Motor neuron (in vitro differentiated cells): ENCODE results near the gene MLX. TPM values are rescaled to one million over a fixed set of nuclear protein-coding genes. Genes with fewer than 3 reads are reported as not detected.
A peak's percentile ranks its signal among the peaks of the same experiment; 100 is the strongest.

Source experiments
- ATAC-seq, 8 experiments: fragments of 200-7000 bp; cut with Tn5 transposase; replicated peaks in 6 of 8; 2 replicates each; pipeline ENCODE4 v1.8.0; 2021; ENCODE audit warnings: mild to moderate bottlenecking in 8 of 8, moderate library complexity in 8 of 8
- H3K27ac ChIP-seq, 2 donors: fragments of 250-450 bp; sonication (Bioruptor Pico); 2 replicates each; pipeline ENCODE4 v1.9.0; 2021; ENCODE audit warnings: antibody characterized with exemption in 2 of 2, mild to moderate bottlenecking in 2 of 2, moderate library complexity in 1 of 2
- H3K4me1 ChIP-seq, 2 donors: fragments of 250-450 bp; sonication (Bioruptor Pico); replicated peaks in 1 of 2; 2 replicates each; pipeline ENCODE4 v1.6.1; 2021; ENCODE audit warnings: antibody characterized with exemption in 2 of 2, mild to moderate bottlenecking in 2 of 2, moderate library complexity in 1 of 2
- H3K4me3 ChIP-seq, 5 donors: fragments of 250-450 bp; sonication (Bioruptor Pico); 2 replicates each; pipeline ENCODE4 v1.9.0; 2021; ENCODE audit warnings: antibody characterized with exemption in 5 of 5, mild to moderate bottlenecking in 5 of 5, moderate library complexity in 4 of 5
- WGBS, 10 experiments: fragments of 450-650 bp; shearing (Covaris generic); methylation state at CpG; one replicate each; pipeline ENCODE4 v1.0.0; 2022; 5-methylcytosine and 5-hydroxymethylcytosine counted together
- in situ Hi-C, 9 experiments: fragments of 400-800 bp; cut with MboI; loops; one replicate each; pipeline ENCODE4 v1.15.0; 2021; ENCODE audit warnings: low sequenced_read_pairs in 9 of 9, low pct_unique_long_range_greater_than_20kb in 2 of 9; ENCODE audit not compliant: unreplicated experiment in 9 of 9
- total RNA-seq, 8 experiments: library from RNA; unstranded; fragments of 300-600 nt; gene quantifications; 2 replicates each; pipeline versions ENCODE4 v1.2.3 to v1.2.4, GENCODE V29; 2022

The MLX gene
- total RNA-seq, 8 experiments from 2014 or later = 17.3 to 48.0 (median 25.6) TPM

DNA sequence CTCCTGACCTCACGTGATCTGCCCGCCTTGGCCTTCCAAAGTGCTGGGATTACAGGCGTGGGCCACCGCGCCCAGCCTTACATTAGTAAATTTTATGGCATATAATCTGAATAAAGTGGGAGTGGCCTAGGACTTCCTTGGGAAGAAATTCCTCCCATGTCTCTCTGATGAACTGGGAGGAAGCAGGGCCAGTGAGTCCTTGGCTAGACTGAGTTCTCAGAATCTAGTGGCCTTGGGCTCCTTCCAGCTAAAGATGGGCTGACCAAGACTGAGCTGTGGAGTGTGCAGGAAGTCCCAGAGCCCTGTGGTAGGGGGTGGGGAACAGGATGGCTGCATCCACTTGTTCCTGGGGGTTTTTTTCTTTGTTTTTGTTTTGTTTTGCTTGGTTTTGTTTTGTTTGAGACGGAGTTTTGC lies 40.9 kb upstream of the MLX start:
- 12 to 97% (median 92%) methylated on average over 2 to 5 of the region's 6 CpGs; no CpG with 5 or more reads in 5 of the 10 experiments for WGBS, 10 experiments
- peak in 3 of 8 experiments; percentile 47 to 52 (median 52) for ATAC-seq
- H3K27ac ChIP-seq = no peak overlapping the region
- H3K4me1 ChIP-seq = no peaks in the 10 kb centered on the region
- H3K4me3 ChIP-seq = no peak overlapping the region
- in situ Hi-C loops = no loop called here

DNA sequence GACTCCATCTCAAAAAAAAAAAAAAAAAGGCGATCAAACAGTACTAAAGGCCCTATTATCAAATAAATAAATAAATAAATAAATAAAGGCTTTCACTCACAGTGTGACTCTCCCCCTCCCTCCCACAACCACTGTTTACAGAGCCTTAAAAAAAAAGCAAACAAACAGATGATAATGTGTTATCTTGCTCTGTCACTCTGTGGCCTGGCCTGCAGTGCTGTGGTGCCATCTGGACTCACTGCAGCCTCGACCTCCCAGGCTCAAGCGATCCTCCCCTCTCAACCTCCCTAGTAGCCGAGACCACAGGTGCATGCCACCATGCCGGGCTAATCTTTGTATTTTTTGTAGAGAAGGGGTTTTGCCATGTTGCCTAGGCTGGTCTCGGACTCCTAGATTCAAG lies 39.0 kb upstream of the MLX start:
- H3K4me3 ChIP-seq = no peak overlapping the region
- no peak overlapping the region for H3K27ac ChIP-seq
- in situ Hi-C loops = no loop called here
- WGBS, 10 experiments = 45 to 100% (median 87%) methylated on average over 1 to 4 of the region's 6 CpGs; no CpG with 5 or more reads in 4 of the 10 experiments
- peaks cover 0 to 5% of the 10 kb centered on the region in 2 donors for H3K4me1 ChIP-seq
- no peak for ATAC-seq

DNA sequence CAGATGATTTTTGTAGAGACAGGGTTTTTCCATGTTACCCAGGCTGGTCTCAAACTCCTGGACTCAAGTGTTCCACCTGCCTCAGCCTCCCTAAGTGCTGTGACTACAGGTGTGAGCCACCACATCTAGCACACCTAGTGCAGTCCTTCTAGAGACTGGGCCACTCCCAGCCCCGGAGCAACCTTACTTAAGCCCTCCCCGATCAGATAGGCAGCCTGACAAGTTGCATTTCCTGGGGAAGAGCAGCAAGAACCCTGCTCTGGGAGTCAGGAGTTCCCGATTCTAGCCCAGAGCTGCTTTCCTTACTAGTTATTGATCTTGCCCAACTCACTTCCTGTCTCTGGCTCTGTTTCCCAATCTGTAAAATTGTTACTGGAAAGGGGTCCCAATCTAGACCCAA lies 37.8 kb upstream of the MLX start:
- Histone ChIP-seq H3K4me3 (no peak overlapping the region), H3K4me1 (peaks cover 0 to 5% of the 10 kb centered on the region in 2 donors), H3K27ac (no peak overlapping the region)
- in situ Hi-C loops = no loop called here
- ATAC-seq = no peak
- WGBS, 10 experiments = 63 to 100% (median 84%) methylated on average over 1 to 3 of the region's 3 CpGs; no CpG with 5 or more reads in 5 of the 10 experiments

DNA sequence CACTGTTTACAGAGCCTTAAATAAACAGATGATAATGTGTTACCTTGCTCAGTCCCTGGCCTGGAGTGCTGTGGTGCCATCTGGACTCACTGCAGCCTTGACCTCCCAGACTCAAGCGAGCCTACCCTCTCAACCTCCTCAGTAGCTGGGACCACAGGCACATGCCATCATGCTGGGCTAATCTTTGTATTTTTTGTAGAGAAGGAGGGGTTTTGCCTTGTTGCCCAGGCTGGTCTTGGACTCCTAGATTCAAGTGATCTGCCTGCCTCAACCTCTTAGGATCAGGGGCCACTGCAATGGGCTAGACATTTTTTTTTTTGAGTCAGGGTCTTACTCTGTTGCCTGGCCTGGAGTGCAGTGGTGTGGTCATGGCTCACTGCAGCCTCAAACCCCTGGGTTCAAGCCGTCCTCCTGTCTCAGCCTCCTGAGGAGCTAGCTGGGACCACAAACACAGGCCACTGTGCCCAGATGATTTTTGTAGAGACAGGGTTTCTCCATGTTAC lies 35.9 kb upstream of the MLX start:
- Histone ChIP-seq H3K4me3 (no peak overlapping the region), H3K4me1 (peaks cover 11 to 17% of the 10 kb centered on the region in 2 donors), H3K27ac (no peak overlapping the region)
- ATAC-seq = peak in 1 of 8 experiments; percentile 3
- in situ Hi-C loops = no loop called here
- 100% methylated on average over 1 of the region's 2 CpGs; no CpG with 5 or more reads in 9 of the 10 experiments for WGBS, 10 experiments

DNA sequence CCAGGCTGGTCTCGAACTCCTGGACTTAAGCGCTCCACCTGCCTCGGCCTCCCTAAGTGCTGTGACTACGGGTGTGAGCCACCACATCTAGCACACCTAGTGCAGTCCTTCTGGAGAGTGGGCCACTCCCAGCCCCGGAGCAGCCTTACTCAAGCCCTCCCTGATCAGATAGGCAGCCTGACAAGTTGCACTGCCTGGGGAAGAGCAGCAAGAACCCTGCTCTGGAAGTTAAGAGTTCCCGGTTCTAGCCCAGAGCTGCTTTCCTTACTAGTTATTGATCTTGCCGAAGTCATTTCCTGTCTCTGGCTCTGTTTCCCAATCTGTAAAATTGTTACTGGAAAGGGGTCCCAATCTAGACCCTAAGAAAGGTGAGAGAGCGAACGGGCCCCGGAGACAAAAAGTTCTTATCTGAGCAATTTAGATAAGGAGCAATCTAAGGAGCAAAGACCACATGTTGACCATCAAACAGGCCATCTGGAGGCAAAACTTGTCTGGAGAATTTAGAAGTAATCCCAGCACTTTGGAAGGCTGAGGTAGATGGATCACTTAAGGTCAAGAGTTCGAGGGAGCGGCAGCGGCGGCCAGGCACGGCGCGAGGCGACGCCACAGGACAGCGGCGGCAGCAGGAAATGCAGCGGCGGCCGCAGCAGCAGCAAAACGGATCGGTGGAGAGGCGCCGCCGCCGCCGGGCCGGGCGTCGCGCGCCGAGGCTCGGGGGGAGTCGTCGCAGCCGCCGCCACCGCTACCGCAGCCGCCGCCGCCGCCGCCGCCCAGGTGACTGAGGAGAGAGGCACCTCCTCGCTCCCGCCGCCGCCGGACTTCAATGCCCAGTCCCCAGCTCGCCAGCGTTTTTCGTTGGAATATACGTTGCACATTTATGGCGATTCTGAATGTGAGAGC lies 35.2 kb upstream of the MLX start:
- peak; percentile 3 to 20 (median 8) for ATAC-seq

DNA sequence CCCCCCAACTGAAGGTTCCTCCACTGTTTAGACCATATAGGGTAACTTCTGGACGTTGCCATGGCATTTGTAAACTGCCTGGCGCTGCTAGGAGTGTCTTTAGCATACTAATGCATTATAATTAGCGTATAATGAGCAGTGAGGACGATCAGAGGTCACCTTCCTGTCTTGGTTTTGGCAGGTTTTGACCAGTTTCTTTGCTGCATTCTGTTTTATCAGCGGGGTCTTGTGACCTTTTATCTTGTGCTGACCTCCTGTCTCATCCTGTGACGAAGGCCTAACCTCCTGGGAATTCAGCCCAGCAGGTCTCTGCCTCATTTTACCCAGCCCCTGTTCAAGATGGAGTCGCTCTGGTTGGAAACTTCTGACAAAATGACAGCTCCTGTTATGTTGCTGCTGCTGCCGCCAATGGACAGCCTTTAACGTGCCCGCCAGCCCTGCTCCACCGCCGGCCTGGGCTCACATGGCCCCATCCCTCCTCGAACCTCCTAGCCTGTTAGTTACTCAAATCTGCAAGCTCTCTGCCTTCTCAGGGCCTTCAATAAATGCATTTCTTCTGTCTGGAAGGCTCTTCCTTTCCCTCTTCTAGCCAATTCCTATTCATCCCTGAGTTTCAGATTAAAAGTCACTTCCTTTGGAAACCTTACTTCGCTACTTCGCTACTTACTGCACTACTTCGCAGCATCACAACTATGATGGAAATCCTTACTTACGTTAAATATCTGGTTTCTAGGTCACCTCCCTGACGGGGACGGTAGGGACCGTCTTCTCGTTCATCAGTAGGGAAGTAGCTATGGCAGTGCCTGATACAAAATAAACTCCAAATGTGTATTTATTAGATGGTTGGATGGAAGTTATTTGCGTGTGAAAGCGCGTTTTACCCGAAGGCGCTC lies 31.5 kb upstream of the MLX start:
- Histone ChIP-seq H3K4me1 (peaks cover 18 to 24% of the 10 kb centered on the region in 2 donors), H3K27ac (peak overlapping the region; percentile 92 to 94), H3K4me3 (peak overlapping the region; percentile 53 to 86 (median 81))
- ATAC-seq = peak in 1 of 8 experiments; percentile 12
- WGBS, 10 experiments = 0 to 80% (median 46%) methylated on average over 2 to 18 of the region's 26 CpGs; no CpG with 5 or more reads in 1 of the 10 experiments
- in situ Hi-C loops = no loop called here

More for the DNA sequence above, 35.2 kb upstream of the MLX start:
- in situ Hi-C loops = no loop called here
- Histone ChIP-seq H3K4me3 (peak overlapping the region; percentile 32 to 41 (median 39)), H3K4me1 (peaks cover 11 to 17% of the 10 kb centered on the region in 2 donors), H3K27ac (peak overlapping the region; percentile 64 to 79)
- 0 to 100% (median 30%) methylated on average over 1 to 26 of the region's 60 CpGs; no CpG with 5 or more reads in 1 of the 10 experiments for WGBS, 10 experiments

DNA sequence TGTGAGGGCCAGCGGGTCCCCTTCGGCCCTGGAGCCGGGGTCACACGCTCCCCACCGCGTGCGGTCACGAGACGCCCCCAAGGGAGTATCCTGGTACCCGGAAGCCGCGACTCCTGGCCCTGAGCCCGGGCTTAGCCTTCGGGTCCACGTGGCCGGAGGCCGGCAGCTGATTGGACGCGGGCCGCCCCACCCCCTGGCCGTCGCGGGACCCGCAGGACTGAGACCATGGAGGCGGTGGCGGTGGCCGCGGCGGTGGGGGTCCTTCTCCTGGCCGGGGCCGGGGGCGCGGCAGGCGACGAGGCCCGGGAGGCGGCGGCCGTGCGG lies 30.9 kb upstream of the MLX start, which contains the start of gene NAGLU:
Gene NAGLU (plus strand): TSS at position 194 of the 324 bp plus-strand sequence. CDS start 32 bp downstream, at position 226.
- peak within 1 kb of the TSS; percentile 92 to 94 for H3K27ac ChIP-seq
- peaks cover 18 to 24% of the 10 kb centered on the region in 2 donors for H3K4me1 ChIP-seq
- in situ Hi-C loops = no loop called here
- 0% methylated on average over 2 of the region's 40 CpGs; no CpG with 5 or more reads in 9 of the 10 experiments for WGBS, 10 experiments
- ATAC-seq = peak; percentile 77 to 89 (median 87)
- peak within 1 kb of the TSS; percentile 53 to 86 (median 81) for H3K4me3 ChIP-seq

DNA sequence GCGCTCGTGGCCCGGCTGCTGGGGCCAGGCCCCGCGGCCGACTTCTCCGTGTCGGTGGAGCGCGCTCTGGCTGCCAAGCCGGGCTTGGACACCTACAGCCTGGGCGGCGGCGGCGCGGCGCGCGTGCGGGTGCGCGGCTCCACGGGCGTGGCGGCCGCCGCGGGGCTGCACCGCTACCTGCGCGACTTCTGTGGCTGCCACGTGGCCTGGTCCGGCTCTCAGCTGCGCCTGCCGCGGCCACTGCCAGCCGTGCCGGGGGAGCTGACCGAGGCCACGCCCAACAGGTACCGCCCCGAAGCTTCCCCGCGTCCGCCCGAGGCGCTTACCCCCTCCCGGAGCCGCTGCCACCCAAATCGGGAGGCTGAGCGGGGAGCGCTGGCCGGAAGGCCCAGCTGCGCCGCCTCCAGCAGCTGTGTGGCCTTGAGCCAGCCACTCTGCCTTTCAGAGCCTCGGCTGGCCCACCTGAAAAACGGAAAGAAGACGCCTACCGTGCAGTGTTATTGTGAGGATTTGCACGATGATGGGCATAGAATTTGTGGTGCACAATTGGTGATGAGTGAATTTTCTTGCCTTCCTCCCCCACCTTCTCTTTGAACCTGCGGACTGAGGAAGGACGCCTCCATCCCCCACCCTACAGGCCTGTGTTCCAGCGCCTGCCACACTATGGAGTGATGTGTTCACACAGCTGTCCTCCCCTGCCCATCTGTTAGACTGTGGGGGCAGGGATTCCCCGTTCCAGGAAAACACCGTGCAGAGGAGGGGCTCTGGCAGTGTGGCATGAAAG lies 30.3 kb upstream of the MLX start:
- H3K27ac ChIP-seq = peak overlapping the region; percentile 92 to 94
- ATAC-seq = peak; percentile 57 to 84 (median 80)
- in situ Hi-C loops = no loop called here
- H3K4me1 ChIP-seq = peaks cover 18 to 21% of the 10 kb centered on the region in 2 donors
- peak overlapping the region; percentile 53 to 86 (median 81) for H3K4me3 ChIP-seq
- WGBS, 10 experiments = 0% methylated on average over 1 to 5 of the region's 65 CpGs; no CpG with 5 or more reads in 8 of the 10 experiments

DNA sequence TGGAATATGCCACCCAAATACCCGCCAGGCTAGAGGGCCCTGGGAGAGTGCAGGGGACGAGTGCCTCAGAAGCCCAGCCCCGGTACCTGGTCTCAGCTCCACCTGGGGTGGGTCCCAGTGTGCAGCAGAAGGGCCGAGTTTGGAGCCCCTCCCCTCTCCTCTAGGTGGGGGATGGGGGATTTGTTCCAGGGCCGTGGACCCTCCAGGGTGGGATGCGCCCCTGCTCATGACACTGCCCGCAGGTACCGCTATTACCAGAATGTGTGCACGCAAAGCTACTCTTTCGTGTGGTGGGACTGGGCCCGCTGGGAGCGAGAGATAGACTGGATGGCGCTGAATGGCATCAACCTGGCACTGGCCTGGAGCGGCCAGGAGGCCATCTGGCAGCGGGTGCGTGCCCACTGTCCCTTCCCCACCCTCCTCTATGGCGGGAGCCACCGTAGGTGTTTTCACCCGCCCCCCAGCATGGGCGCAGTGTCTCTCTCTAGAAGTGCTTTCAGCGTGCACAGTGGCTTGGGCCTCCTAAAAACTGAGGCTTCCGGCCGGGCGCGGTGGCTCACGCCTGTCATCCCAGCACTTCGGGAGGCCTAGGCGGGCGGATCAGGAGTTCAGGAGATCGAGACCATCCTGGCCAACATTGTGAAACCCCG lies 29.6 kb upstream of the MLX start:
- WGBS, 10 experiments = 89 to 95% methylated on average over 5 to 12 of the region's 31 CpGs; no CpG with 5 or more reads in 8 of the 10 experiments
- Histone ChIP-seq H3K4me1 (peaks cover 18 to 19% of the 10 kb centered on the region in 2 donors), H3K27ac (peak overlapping the region; percentile 92 to 94), H3K4me3 (peak overlapping the region; percentile 53 to 86 (median 81))
- no peak for ATAC-seq
- in situ Hi-C loops = no loop called here

DNA sequence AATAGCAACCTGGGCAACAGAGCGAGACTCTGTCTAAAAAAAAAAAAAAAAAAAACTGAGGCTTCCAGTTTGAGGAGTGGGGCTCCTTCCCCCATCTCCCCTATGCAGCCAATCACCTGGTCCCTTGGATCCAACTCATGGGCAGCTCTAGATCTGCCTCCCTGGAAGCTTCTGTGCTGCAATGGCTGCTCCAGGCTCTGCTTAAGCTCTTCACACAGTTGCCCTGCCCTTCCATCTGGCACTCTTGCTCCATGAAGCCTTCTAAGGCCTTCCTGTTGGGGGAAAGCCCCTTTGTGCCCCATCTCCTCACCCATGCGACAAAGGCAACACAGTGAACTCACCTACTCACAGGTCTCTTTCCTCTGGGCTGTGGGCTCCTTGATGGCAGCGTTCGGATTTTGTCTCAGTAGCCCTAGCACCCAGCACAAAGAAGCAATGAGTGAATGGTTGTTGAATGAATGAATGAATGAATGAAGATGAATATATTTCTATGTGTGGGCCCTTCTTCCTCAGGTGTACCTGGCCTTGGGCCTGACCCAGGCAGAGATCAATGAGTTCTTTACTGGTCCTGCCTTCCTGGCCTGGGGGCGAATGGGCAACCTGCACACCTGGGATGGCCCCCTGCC lies 29.0 kb upstream of the MLX start:
- no peak overlapping the region for H3K4me3 ChIP-seq
- WGBS, 10 experiments = 85 to 100% (median 100%) methylated on average over 1 to 3 of the region's 5 CpGs; no CpG with 5 or more reads in 5 of the 10 experiments
- no peak overlapping the region for H3K27ac ChIP-seq
- in situ Hi-C loops = no loop called here
- H3K4me1 ChIP-seq = peaks cover 18 to 19% of the 10 kb centered on the region in 2 donors
- no peak for ATAC-seq

DNA sequence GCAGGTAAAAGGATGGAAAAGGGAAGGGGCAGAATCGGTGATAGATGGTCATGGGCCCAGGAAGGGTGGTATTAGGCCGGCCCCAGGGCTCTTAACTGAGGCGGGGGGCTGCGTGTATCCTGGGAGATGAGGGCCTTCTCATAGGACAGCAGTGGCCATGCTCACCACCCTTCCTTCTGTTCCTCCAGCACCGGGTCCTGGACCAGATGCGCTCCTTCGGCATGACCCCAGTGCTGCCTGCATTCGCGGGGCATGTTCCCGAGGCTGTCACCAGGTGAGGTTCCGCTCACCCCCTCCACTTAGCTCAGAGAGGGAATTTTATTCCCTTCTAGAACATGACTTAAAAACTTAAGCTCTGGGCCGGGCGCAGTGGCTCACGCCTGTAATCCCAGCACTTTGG lies 28.4 kb upstream of the MLX start:
- peaks cover 18 to 19% of the 10 kb centered on the region in 2 donors for H3K4me1 ChIP-seq
- in situ Hi-C loops = no loop called here
- H3K27ac ChIP-seq = no peak overlapping the region
- H3K4me3 ChIP-seq = no peak overlapping the region
- no peak for ATAC-seq
- 92 to 100% (median 93%) methylated on average over 2 to 9 of the region's 14 CpGs; no CpG with 5 or more reads in 6 of the 10 experiments for WGBS, 10 experiments
